ENCODE results near the gene TTC38. TPM values are rescaled to one million over a fixed set of nuclear protein-coding genes. Genes with fewer than 3 reads are reported as not detected.

Gene TTC38
- total RNA-seq, 2 donors from 2014 or later = 67.7 to 76.9 TPM

GRCh38 chr22:46326066-46326680, 58.4 kb downstream of the TTC38 start:
- H3K36me3 ChIP-seq = no peaks in the 10 kb centered on the region
- H3K4me1 ChIP-seq (ENCODE audit: control insufficient read depth in 1 of 2, low read depth in 2 of 2) = no peaks in the 10 kb centered on the region
- TF ChIP-seq CTCF (IDR thresholded peaks at IDR 0.05) = no peak
- no peak for DNase-seq (ENCODE audit: low spot score)
- no peak for ATAC-seq (ENCODE audit: insufficient number of reproducible peaks, low FRiP score, low read depth)
- no peak overlapping the region for H3K27ac ChIP-seq
- no peak overlapping the region for H3K4me3 ChIP-seq
- no peaks in the 10 kb centered on the region for H3K9me3 ChIP-seq
- H3K27me3 ChIP-seq (replicated peaks; ENCODE audit: insufficient read depth) = no peaks in the 10 kb centered on the region

GRCh38 chr22:46327691-46328465, 60.1 kb downstream of the TTC38 start:
- Histone ChIP-seq H3K4me3 (no peak overlapping the region), H3K9me3 (no peaks in the 10 kb centered on the region), H3K4me1 (ENCODE audit: control insufficient read depth in 1 of 2, low read depth in 2 of 2) (no peaks in the 10 kb centered on the region), H3K36me3 (no peaks in the 10 kb centered on the region), H3K27ac (no peak overlapping the region), H3K27me3 (replicated peaks; ENCODE audit: insufficient read depth) (no peaks in the 10 kb centered on the region)
- no peak for TF ChIP-seq CTCF (IDR thresholded peaks at IDR 0.05)
- ATAC-seq (ENCODE audit: insufficient number of reproducible peaks, low FRiP score, low read depth) (no peak), DNase-seq (ENCODE audit: low spot score) (no peak)

- H3K4me3 ChIP-seq = no peak overlapping the region
- no peaks in the 10 kb centered on the region for H3K4me1 ChIP-seq (ENCODE audit: control insufficient read depth in 1 of 2, low read depth in 2 of 2)
- ATAC-seq (ENCODE audit: insufficient number of reproducible peaks, low FRiP score, low read depth) (no peak), DNase-seq (ENCODE audit: low spot score) (no peak)
- no peak overlapping the region for H3K27ac ChIP-seq
- no peaks in the 10 kb centered on the region for H3K9me3 ChIP-seq
- H3K27me3 ChIP-seq (replicated peaks; ENCODE audit: insufficient read depth) = no peaks in the 10 kb centered on the region
- TF ChIP-seq CTCF (IDR thresholded peaks at IDR 0.05) = no peak
- H3K36me3 ChIP-seq = no peaks in the 10 kb centered on the region
These were observed 61.0 kb downstream of the TTC38 start for GRCh38 chr22:46328797-46329196.

GRCh38 chr22:46329616-46330015, 61.8 kb downstream of the TTC38 start:
- no peak for TF ChIP-seq CTCF (IDR thresholded peaks at IDR 0.05)
- no peak for DNase-seq (ENCODE audit: low spot score)
- H3K27ac ChIP-seq = no peak overlapping the region
- no peaks in the 10 kb centered on the region for H3K27me3 ChIP-seq (replicated peaks; ENCODE audit: insufficient read depth)
- no peaks in the 10 kb centered on the region for H3K9me3 ChIP-seq
- no peaks in the 10 kb centered on the region for H3K36me3 ChIP-seq
- no peak for ATAC-seq (ENCODE audit: insufficient number of reproducible peaks, low FRiP score, low read depth)
- H3K4me3 ChIP-seq = no peak overlapping the region
- H3K4me1 ChIP-seq (ENCODE audit: control insufficient read depth in 1 of 2, low read depth in 2 of 2) = no peaks in the 10 kb centered on the region

GRCh38 chr22:46330426-46330825, 62.6 kb downstream of the TTC38 start:
- DNase-seq (ENCODE audit: low spot score) (no peak), ATAC-seq (ENCODE audit: insufficient number of reproducible peaks, low FRiP score, low read depth) (no peak)
- Histone ChIP-seq H3K4me1 (ENCODE audit: control insufficient read depth in 1 of 2, low read depth in 2 of 2) (no peaks in the 10 kb centered on the region), H3K36me3 (no peaks in the 10 kb centered on the region), H3K4me3 (no peak overlapping the region), H3K27ac (no peak overlapping the region), H3K9me3 (no peaks in the 10 kb centered on the region), H3K27me3 (replicated peaks; ENCODE audit: insufficient read depth) (no peaks in the 10 kb centered on the region)
- TF ChIP-seq CTCF (IDR thresholded peaks at IDR 0.05) = no peak

Measured in thoracic aorta (tissue), 2 donors.